ENCODE measurements around the gene CACNA1D.

- TF ChIP-seq POLR2A (IDR thresholded peaks at IDR 0.05; ENCODE audit: low read depth, low read length) (no peak), POLR2AphosphoS5 (IDR thresholded peaks at IDR 0.05; ENCODE audit: low read depth, low read length) (no peak)
These were observed 101.2 kb downstream of the CACNA1D start for GRCh38 chr3:53595660-53596059.
